Measurements from ENCODE around the gene CCDC200. TPM values are rescaled to one million over a fixed set of nuclear protein-coding genes. Genes with fewer than 3 reads are reported as not detected.

CCDC200 gene
- total and polyA plus RNA-seq, 2 of the 13 experiments (the other 11 are each of a cell fraction or from before 2014, with no cell fraction given), result not detected

- TF ChIP-seq, protein P1, sequence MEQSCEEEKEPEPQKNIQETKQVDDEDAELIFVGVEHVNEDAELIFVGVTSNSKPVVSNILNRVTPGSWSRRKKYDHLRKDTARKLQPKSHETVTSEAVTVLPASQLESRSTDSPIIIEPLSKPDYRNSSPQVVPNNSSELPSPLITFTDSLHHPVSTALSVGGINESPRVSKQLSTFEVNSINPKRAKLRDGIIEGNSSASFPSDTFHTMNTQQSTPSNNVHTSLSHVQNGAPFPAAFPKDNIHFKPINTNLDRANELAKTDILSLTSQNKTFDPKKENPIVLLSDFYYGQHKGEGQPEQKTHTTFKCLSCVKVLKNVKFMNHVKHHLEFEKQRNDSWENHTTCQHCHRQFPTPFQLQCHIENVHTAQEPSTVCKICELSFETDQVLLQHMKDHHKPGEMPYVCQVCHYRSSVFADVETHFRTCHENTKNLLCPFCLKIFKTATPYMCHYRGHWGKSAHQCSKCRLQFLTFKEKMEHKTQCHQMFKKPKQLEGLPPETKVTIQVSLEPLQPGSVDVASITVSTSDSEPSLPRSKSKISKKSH (CRISPR knock-in tag; IDR thresholded peaks at IDR 0.05; ENCODE audit: borderline replicate concordance), result peak; percentile 91; the same call in 1 of the 2 replicates
- TF ChIP-seq KLF13 (CRISPR knock-in tag; IDR thresholded peaks at IDR 0.05) (peak; percentile 41; the same call in 1 of the 2 replicates), ZKSCAN1 (IDR thresholded peaks at IDR 0.05; ENCODE audit: low read length) (no peak), HOXA5 (CRISPR knock-in tag; IDR thresholded peaks at IDR 0.05) (peak; percentile 48; the same call in 1 of the 2 replicates), ZNF10 (CRISPR knock-in tag; IDR thresholded peaks at IDR 0.05; ENCODE audit: borderline replicate concordance, low read depth) (no peak), NFAT5 (CRISPR knock-in tag; IDR thresholded peaks at IDR 0.05) (no peak), IKZF5 (CRISPR knock-in tag; IDR thresholded peaks at IDR 0.05) (peak; percentile 58), ZNF44 (CRISPR knock-in tag; IDR thresholded peaks at IDR 0.05) (no peak), ZNF75D (CRISPR knock-in tag; IDR thresholded peaks at IDR 0.05; ENCODE audit: borderline replicate concordance) (no peak), CEBPZ (IDR thresholded peaks at IDR 0.05; ENCODE audit: low read length) (no peak)
- TF ChIP-seq, protein P2, sequence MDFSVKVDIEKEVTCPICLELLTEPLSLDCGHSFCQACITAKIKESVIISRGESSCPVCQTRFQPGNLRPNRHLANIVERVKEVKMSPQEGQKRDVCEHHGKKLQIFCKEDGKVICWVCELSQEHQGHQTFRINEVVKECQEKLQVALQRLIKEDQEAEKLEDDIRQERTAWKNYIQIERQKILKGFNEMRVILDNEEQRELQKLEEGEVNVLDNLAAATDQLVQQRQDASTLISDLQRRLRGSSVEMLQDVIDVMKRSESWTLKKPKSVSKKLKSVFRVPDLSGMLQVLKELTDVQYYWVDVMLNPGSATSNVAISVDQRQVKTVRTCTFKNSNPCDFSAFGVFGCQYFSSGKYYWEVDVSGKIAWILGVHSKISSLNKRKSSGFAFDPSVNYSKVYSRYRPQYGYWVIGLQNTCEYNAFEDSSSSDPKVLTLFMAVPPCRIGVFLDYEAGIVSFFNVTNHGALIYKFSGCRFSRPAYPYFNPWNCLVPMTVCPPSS (IDR thresholded peaks at IDR 0.05), result no peak
- TF ChIP-seq, protein P3, sequence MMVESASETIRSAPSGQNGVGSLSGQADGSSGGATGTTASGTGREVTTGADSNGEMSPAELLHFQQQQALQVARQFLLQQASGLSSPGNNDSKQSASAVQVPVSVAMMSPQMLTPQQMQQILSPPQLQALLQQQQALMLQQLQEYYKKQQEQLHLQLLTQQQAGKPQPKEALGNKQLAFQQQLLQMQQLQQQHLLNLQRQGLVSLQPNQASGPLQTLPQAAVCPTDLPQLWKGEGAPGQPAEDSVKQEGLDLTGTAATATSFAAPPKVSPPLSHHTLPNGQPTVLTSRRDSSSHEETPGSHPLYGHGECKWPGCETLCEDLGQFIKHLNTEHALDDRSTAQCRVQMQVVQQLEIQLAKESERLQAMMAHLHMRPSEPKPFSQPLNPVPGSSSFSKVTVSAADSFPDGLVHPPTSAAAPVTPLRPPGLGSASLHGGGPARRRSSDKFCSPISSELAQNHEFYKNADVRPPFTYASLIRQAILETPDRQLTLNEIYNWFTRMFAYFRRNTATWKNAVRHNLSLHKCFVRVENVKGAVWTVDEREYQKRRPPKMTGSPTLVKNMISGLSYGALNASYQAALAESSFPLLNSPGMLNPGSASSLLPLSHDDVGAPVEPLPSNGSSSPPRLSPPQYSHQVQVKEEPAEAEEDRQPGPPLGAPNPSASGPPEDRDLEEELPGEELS (CRISPR knock-in tag; IDR thresholded peaks at IDR 0.05), result peak; percentile 39
These were observed 16.7 kb downstream of the CCDC200 start, which contains the start of gene TMEM106A (continued) for GRCh38 chr17:43211480-43212402.

All from HepG2 (cell line).